Neural cell (in vitro differentiated cells): ENCODE results near the gene LYPD6.

Experiments used
- CTCF ChIP-seq: fragments of 450-650 bp; IDR thresholded peaks from 2 replicates; pipeline ENCODE4 v1.5.1; 2014; ENCODE audit warnings: antibody characterized with exemption, mild to moderate bottlenecking, moderate library complexity; ENCODE audit not compliant: poor library complexity, severe bottlenecking
- EZH2 ChIP-seq: fragments of 200-600, 300-800 bp; shearing (Covaris generic), sonication (generic); IDR thresholded peaks from 2 replicates; pipeline ENCODE4 v1.6.1; 2014; ENCODE audit warnings: antibody characterized with exemption, low read length, borderline replicate concordance, mild to moderate bottlenecking; ENCODE audit not compliant: insufficient read depth, poor library complexity, severe bottlenecking
- RAD21 ChIP-seq: fragments of 450-650 bp; conservative IDR thresholded peaks from 2 replicates; pipeline ENCODE4 v1.6.1; 2014; ENCODE audit warnings: antibody characterized with exemption, mild to moderate bottlenecking, moderate library complexity

- TF ChIP-seq CTCF (no peak), EZH2 (no peak), RAD21 (no peak)
Observed at GRCh38 chr2:149409506-149409905, 79.1 kb downstream of the LYPD6 start.
